Suprapubic skin (tissue), 3 donors: Measurements from ENCODE around the gene CHRM4.

ENCODE experiments used
- CTCF ChIP-seq, 2 donors: fragments of 200-600 bp in 1 of 2; fragments of 450-650 bp in 1 of 2; sonication (generic) in 1 of 2; IDR thresholded peaks; one replicate each; pipeline ENCODE4 v1.5.1; 2016 to 2019; ENCODE audit warnings: antibody characterized with exemption in 2 of 2, mild to moderate bottlenecking in 1 of 2, moderate library complexity in 1 of 2
- EP300 ChIP-seq: sonication (generic); formaldehyde crosslinking; IDR thresholded peaks from one replicate; pipeline ENCODE4 v1.6.1; 2017; ENCODE audit warnings: antibody characterized with exemption

GRCh38 chr11:46364791-46365190, 26.8 kb downstream of the CHRM4 start:
- TF ChIP-seq CTCF (IDR thresholded peaks at IDR 0.05) = no peak
- no peak for TF ChIP-seq EP300
